ENCODE data around the gene FRRS1L.
"Not testable (repeated sequence)": the region's sequence is repeated elsewhere in the genome, so short reads cannot be mapped to it uniquely, and the experiment has no call there.

The FRRS1L gene

DNA sequence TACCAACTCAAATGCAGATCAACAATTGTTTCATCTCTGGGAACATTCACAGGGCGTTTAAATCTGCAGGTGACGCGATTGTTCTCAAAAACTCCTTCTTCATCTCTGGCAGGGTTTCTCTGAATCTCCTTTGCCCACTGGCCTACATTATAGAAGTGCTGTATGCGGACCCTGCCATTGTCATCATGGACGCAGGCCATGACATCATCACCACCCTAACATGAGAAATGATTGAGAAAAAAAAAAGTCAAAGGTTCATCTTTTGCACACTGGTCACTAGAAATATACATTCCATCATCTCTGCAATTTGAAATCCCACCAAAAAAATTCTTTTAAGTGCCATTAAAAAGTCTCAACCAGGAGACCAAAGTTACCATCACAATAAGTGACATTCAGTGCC lies 25.7 kb downstream of the FRRS1L start:
- no peak for TF ChIP-seq JUND (IDR thresholded peaks at IDR 0.05; ENCODE audit: low read depth)
- in situ Hi-C loops (cut with HindIII; ENCODE audit: low pct_unique_long_range_greater_than_20kb, low sequenced_read_pairs) = no loop called here
- DNase-seq (ENCODE audit: low read depth in 1 of 2, low spot score in 1 of 2) = no peak

DNA sequence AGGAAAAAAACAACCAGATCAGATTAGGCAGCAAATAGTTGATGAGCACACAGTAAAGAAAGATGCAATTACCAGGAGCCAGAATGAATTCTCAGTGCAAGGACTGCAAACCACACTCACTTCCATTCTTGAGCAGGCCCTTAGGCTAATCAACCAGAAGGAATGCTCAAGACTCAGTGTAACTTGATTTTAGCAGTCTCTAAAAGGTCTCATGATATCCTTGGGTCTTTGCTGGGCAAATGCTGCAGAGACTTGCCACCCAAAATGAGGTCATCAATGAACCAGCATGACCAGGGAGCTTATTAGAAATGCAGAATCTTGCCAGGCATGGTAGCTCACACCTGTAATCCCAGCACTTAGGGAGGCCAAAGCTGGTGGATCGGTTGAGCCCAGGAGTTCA lies 27.2 kb downstream of the FRRS1L start:
- in situ Hi-C loops (cut with HindIII; ENCODE audit: low pct_unique_long_range_greater_than_20kb, low sequenced_read_pairs) = no loop called here
- TF ChIP-seq JUND (IDR thresholded peaks at IDR 0.05; ENCODE audit: low read depth) = no peak
- no peak for DNase-seq (ENCODE audit: low read depth in 1 of 2, low spot score in 1 of 2)

DNA sequence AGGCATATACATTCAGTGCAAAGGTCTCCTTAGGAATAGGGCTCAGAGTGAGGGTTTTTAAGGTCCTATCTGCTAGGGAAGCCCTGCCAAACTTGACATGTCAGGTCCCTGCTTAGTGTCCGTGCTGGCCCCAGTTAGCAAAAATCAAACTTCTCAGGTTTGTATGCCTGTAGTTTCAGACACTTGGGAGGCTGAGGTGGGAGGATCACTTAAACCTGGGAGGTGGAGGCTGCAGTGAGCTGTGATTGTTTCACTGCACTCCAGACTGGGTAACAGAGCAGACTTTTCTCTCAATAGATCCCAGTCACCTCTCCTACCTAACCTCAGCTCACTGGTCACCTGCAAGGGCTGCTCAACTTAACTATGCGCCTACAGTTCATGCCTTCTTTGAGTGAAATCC lies 28.6 kb downstream of the FRRS1L start:
- no peak for DNase-seq (ENCODE audit: low read depth in 1 of 2, low spot score in 1 of 2)
- no peak for TF ChIP-seq JUND (IDR thresholded peaks at IDR 0.05; ENCODE audit: low read depth)
- in situ Hi-C loops (cut with HindIII; ENCODE audit: low pct_unique_long_range_greater_than_20kb, low sequenced_read_pairs) = no loop called here

DNA sequence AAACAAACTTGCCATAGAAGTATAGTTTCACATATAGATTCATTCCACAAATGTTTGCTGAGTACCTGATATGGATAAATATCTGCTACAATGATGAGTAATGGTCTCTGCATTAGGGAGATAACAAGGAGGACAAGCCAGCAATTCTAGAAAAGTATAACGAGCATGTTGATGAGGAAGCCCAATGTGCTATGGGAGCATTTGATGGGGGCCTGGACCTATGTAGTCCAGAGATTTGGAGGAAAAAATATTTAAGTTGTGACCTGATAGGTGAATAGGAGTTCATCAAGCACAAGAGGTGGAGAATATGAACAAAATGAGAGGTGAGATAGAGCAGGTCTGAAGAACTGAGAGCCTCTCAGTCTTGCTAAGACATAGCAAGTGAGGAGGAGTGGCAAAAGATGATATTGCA lies 32.9 kb downstream of the FRRS1L start:
- in situ Hi-C loops (cut with HindIII; ENCODE audit: low pct_unique_long_range_greater_than_20kb, low sequenced_read_pairs) = no loop called here
- TF ChIP-seq JUND (IDR thresholded peaks at IDR 0.05; ENCODE audit: low read depth) = no peak
- DNase-seq (ENCODE audit: low read depth in 1 of 2, low spot score in 1 of 2) = no peak

DNA sequence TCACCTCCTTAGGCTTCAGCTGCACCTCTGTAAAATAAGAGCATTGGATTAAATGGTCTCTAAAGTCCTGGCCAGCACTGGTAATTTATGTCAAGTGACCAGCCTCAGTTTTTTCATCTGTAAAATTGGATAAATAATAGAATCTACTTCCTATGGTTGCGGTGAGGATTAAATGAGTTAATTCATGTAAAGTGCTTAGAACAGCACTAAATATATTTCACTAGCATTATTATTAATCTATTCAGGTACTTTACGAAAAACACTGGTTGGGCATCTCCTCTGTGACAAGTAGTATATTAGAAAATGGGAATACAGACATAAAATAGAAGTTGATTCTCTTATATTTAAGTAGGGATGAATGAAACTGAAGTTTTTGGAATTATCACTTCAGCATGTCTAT lies 33.5 kb downstream of the FRRS1L start:
- no peak for TF ChIP-seq JUND (IDR thresholded peaks at IDR 0.05; ENCODE audit: low read depth)
- in situ Hi-C loops (cut with HindIII; ENCODE audit: low pct_unique_long_range_greater_than_20kb, low sequenced_read_pairs) = no loop called here
- DNase-seq (ENCODE audit: low read depth in 1 of 2, low spot score in 1 of 2) = no peak

DNA sequence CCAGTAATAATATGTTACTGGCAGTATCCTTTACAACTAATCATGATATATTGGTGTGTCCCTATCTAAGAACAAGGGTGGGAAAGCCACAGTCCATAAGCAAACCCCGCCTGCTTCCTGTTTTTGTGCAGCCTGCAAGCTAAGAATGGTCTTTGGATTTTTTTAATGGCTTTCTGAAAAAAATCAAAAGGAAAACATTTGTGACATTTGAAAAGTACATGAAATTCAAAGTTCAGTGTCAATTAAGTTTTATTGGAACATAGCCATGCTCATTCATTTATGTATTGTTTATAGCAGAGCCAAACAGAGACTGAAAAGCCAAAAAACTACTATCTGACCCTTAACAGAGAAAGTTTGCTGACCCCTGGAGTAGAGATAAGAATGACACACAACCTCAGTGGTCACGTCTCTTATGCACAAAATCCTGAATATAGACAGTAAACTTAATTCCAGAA lies 34.5 kb downstream of the FRRS1L start:
- in situ Hi-C loops (cut with HindIII; ENCODE audit: low pct_unique_long_range_greater_than_20kb, low sequenced_read_pairs) = no loop called here
- no peak for TF ChIP-seq JUND (IDR thresholded peaks at IDR 0.05; ENCODE audit: low read depth)
- no peak for DNase-seq (ENCODE audit: low read depth in 1 of 2, low spot score in 1 of 2)

DNA sequence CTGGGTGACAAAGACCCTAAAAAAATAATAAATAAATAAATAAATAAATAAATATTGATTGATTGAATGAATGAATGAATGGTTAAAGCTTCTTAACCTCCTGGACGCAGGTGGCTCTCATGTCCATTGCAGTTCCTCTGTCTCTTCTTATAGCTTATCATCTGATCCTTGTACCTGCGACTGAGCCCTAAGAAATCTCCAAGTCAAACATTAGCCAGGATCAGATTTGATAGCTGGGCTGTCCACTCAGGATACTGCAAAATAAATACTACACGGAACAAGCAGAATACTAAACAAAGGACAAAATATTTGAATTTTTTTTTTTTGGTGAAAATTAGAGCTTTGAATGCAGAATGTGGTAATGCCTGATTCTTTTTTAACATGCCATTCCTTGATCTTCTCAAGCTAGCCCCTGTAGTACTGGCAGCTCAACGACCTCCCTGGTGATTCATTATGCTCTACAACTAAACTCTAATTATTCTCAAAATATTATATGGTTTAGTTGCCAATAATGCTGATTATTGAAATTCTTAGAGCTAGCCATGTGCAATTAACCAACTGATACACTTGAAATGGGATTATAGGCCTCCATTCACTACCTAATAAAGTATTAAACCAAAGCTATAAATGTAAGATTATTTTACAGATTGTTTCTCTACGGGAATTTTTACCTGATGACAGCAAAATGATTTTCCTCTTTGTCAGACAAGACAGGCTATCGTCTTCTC lies 37.4 kb downstream of the FRRS1L start:
- in situ Hi-C loops (cut with HindIII; ENCODE audit: low pct_unique_long_range_greater_than_20kb, low sequenced_read_pairs) = no loop called here
- no peak for DNase-seq (ENCODE audit: low read depth in 1 of 2, low spot score in 1 of 2)
- no peak for TF ChIP-seq JUND (IDR thresholded peaks at IDR 0.05; ENCODE audit: low read depth)

DNA sequence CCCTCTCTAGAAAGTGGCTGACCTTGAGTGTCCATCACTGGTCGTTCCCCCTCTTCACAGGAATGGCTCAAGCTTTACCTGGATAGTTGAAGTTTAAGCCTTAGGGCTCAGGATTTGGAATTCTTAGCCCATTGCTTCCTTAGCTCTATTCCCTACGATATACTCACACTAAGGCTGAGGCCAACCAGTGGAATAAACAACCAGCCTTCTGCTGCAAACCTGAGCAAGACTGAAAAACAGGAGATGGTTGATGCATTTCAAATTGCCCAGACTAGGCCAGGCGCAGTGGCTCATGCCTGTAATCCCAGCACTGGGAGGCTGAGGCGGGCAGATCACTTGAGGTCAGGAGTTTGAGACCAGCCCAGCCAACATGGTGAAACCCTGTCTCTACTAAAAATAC lies 40.4 kb downstream of the FRRS1L start:
- DNase-seq (ENCODE audit: low read depth in 1 of 2, low spot score in 1 of 2); in situ Hi-C loops (cut with HindIII; ENCODE audit: low pct_unique_long_range_greater_than_20kb, low sequenced_read_pairs): not testable (repeated sequence)

DNA sequence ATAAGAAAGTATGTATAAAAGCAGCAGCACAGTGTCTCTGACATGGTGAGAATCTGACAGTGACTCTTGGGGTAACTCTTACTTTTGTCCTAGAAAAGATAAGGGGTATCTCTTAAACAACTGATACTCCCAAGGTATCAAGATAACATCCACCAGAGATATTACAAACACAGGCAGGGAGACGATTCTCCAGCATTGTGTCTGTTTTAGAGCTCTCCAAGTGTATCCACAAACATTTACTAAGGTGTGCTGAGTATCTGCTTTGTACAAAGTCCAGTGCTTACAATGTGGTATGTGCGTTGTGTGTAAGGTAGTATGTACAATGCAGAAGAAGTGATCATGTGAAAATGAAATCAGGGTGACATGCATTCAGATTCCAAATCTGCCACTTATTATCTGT lies 42.9 kb downstream of the FRRS1L start:
- DNase-seq (ENCODE audit: low read depth in 1 of 2, low spot score in 1 of 2) = no peak
- in situ Hi-C loops (cut with HindIII; ENCODE audit: low pct_unique_long_range_greater_than_20kb, low sequenced_read_pairs) = no loop called here
- TF ChIP-seq JUND (IDR thresholded peaks at IDR 0.05; ENCODE audit: low read depth) = no peak

DNA sequence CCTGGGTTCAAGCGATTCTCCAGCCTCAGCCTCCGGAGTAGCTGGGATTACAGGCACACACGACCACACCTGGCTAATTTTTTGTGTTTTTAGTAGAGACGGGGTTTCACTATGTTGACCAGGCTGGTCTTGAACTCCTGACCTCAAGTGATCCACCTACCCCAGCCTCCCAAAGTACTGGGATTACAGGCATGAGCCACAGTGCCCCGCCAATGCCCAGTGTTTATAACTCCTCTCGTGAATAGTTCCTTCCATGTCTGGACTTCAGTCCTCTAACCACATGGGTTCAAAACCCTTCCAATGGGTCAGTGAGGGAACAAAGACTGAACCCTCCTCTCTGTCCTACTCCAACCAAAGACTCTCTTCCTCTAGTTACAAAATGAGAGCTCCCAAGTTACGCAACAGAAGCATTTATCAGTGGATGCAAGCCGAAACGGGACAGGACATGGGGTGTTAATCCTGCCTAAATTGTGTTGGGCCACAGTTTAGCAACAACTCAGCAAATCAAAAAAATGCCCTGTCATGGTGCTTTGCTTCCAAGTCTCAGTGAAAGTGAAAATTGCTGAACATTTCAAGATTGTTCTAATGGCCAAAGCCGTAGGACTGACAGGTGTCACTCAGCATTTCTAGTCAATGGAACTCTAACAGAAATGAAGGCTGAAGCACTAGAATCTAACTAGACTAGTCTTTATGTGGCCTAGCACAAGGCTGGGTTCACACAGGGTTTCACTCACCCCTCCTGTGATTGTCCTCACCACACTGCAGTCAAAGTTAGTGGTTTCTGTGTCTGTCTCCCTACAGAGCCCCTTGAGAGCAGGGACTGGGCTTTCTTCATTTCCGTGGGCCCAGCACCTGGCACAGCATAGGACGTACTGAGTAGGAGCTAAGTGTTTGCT lies 44.1 kb downstream of the FRRS1L start:
- in situ Hi-C loops (cut with HindIII; ENCODE audit: low pct_unique_long_range_greater_than_20kb, low sequenced_read_pairs) = no loop called here
- no peak for DNase-seq (ENCODE audit: low read depth in 1 of 2, low spot score in 1 of 2)
- TF ChIP-seq JUND (IDR thresholded peaks at IDR 0.05; ENCODE audit: low read depth) = no peak

DNA sequence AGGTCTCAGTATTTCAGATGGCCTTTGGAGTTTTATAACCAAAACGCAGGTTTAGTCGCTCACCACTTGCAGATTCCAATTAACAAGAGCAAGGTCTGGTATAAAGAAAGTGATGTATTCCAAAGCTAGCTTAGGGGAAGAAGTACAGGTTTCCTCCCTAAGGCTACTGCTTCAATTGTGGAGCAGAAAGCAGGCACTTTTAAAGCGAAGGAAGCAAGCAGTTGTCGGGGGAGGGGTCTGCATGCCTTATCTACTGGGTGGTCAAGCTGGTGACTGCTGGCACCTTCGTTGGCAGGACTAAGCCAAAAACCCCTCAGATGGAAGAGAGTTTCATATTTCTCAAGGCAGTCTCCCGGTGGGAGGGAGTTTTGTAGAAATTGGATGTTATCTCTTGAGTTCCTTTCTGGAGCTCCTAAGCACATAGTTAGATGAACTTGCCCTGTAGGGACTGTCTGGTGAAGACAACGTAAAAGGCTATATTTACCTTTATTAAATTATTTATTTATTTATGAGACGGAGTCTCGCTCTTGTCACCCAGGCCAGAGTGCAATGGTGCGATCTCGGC lies 45.7 kb downstream of the FRRS1L start:
- no peak for TF ChIP-seq JUND (IDR thresholded peaks at IDR 0.05; ENCODE audit: low read depth)
- DNase-seq (ENCODE audit: low read depth in 1 of 2, low spot score in 1 of 2) = no peak
- in situ Hi-C loops (cut with HindIII; ENCODE audit: low pct_unique_long_range_greater_than_20kb, low sequenced_read_pairs) = no loop called here

DNA sequence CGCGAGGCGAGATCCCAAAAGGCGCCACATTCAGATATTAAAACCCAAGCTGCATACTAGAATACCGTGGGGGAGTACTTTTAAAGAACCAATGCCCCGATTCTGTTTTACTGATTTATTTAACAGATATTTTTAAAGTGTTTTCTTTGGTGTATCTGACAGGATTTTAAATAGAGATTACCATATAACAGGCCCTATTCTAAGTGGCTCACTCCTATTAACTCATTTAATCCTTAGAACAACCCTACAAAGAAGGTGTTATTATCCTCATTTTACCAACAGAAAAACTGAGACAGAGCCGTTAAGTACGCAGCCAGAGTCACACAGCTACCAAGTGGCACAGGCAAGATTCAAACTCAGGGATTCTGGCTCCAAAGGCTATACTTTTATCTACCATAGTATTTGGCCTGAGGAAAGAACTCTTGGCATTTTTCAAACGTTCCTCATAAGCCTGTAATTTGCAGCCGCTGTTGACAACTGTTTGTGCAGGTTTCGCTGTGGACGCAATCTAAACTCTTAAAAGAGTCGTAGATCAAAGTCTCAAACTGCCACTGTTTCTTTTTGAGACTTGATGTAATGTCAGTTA lies 46.8 kb downstream of the FRRS1L start:
- in situ Hi-C loops (cut with HindIII; ENCODE audit: low pct_unique_long_range_greater_than_20kb, low sequenced_read_pairs) = no loop called here
- DNase-seq (ENCODE audit: low read depth in 1 of 2, low spot score in 1 of 2) = no peak
- TF ChIP-seq JUND (IDR thresholded peaks at IDR 0.05; ENCODE audit: low read depth) = no peak
